SK-N-SH treated with all-trans-retinoic acid at 6 μM for 48 hours (cell line): ENCODE data around the gene ADAMTS4.

Experiments
- BACH2 ChIP-seq: fragments of 250-450 bp; sonication (Bioruptor Pico); IDR thresholded peaks from 2 replicates; pipeline ENCODE4 v1.9.0; 2021; ENCODE audit warnings: mild to moderate bottlenecking, borderline replicate concordance
- RARB ChIP-seq: fragments of 250-450 bp; sonication (Bioruptor Pico); IDR thresholded peaks from 2 replicates; pipeline ENCODE4 v1.8.0; 2021; ENCODE audit warnings: mild to moderate bottlenecking, moderate library complexity
- SNAI2 ChIP-seq: fragments of 250-450 bp; sonication (Bioruptor Pico); IDR thresholded peaks from 2 replicates; pipeline ENCODE4 v1.5.0; 2020; ENCODE audit warnings: mild to moderate bottlenecking, moderate library complexity
- ZNF8 ChIP-seq: fragments of 450-650 bp; formaldehyde crosslinking; IDR thresholded peaks from 2 replicates; pipeline ENCODE4 v1.5.0; 2020; ENCODE audit warnings: mild to moderate bottlenecking, moderate library complexity

DNA sequence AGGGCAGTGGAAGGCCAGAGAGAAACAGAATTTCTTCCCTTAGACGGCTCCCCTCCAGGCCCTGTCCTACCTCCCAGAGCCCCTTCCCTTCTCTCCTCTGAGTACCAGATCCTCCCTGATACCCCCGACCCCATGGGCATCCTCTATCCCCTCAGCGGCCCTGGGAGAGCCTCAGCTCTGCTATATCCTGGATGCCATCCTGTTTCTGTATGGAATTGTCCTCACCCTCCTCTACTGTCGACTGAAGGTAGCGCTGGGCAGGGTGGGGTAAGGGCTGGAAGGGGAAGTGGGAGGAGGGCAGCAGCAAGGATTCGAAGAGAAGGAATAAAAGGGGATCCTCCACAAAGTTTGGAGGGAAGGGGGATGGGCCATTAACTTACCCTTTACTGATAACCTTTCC lies 19.0 kb upstream of the ADAMTS4 start:
- TF ChIP-seq BACH2 (CRISPR knock-in tag): no peak
- no peak for TF ChIP-seq RARB (CRISPR knock-in tag)
- no peak for TF ChIP-seq ZNF8
- TF ChIP-seq SNAI2 (CRISPR knock-in tag): no peak
